Measurements from ENCODE around the gene SLC24A3.

GRCh38 chr20:19710336-19711120 lies 498.1 kb downstream of the SLC24A3 start:
- TF ChIP-seq CTCF (IDR thresholded peaks at IDR 0.05) (no peak), POLR2A (IDR thresholded peaks at IDR 0.05) (no peak)
